ENCODE measurements around the gene ARID3A.

GRCh38 chr19:989381-990081 lies 63.7 kb downstream of the ARID3A start:
- TF ChIP-seq CTCF (IDR thresholded peaks at IDR 0.05) (no peak), POLR2A (IDR thresholded peaks at IDR 0.05) (no peak)

Data from uterus (tissue), 2 donors.